Measurements from ENCODE around the gene OTOA. TPM values are rescaled to one million over a fixed set of nuclear protein-coding genes. Genes with fewer than 3 reads are reported as not detected.
"Not testable (repeated sequence)": the region's sequence is repeated elsewhere in the genome, so short reads cannot be mapped to it uniquely, and the experiment has no call there.

The OTOA gene
- total RNA-seq, 2 donors from 2014 or later, result not detected

DNA sequence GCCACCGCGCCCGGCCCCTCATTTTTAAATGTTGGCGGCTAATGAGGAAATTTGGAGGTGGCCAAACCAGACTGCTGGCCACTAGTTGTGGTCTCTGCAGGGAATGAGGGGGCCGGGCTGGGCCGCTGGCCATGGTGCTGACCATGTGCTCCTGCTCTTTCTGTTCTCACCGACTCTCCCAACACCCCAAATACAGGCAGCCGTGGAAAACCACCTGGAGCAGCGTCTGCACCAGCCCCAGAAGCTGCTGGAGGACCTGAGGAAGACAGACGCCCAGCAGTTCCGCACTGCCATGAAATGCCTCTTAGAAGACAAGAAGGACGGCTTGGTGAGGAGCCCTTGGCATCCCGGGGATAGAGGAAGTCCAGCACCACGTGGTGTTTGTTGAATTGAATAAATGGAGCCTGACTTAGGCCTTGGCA lies 21.3 kb downstream of the OTOA start:
- TF ChIP-seq, protein P1, sequence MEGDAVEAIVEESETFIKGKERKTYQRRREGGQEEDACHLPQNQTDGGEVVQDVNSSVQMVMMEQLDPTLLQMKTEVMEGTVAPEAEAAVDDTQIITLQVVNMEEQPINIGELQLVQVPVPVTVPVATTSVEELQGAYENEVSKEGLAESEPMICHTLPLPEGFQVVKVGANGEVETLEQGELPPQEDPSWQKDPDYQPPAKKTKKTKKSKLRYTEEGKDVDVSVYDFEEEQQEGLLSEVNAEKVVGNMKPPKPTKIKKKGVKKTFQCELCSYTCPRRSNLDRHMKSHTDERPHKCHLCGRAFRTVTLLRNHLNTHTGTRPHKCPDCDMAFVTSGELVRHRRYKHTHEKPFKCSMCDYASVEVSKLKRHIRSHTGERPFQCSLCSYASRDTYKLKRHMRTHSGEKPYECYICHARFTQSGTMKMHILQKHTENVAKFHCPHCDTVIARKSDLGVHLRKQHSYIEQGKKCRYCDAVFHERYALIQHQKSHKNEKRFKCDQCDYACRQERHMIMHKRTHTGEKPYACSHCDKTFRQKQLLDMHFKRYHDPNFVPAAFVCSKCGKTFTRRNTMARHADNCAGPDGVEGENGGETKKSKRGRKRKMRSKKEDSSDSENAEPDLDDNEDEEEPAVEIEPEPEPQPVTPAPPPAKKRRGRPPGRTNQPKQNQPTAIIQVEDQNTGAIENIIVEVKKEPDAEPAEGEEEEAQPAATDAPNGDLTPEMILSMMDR (IDR thresholded peaks at IDR 0.05), result no peak
- intact Hi-C loops (cut with DNase I), result no loop called here
- no peak for DNase-seq
- Histone ChIP-seq H3K9me3 (no peaks in the 10 kb centered on the region), H3K27ac (no peak overlapping the region), H3K36me3 (no peaks in the 10 kb centered on the region), H3K9ac (ENCODE audit: low read depth in 2 of 2, low read length in 2 of 2) (no peak overlapping the region), H3K4me3 (no peak overlapping the region), H3K4me1 (no peaks in the 10 kb centered on the region), H3K27me3 (no peaks in the 10 kb centered on the region)

DNA sequence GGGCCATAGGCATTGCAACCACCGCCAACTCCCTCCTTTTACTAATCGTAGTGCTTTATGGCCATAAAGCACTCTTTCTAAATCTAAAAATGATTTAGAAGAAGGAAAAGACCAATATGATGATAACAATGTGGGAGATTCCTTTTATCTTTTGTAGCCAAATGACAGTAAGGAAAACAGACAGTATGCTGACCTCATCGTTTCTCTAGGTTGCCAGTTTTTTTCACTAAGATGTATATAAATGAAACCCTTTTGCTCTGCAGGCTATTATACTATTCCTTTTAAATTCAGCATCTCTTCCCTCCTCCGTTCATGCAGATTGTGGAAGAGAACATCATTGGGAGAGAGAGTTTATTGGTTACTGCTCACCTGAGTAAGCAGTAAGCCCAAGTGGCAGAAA lies 25.3 kb downstream of the OTOA start:
- TF ChIP-seq, protein P1 (IDR thresholded peaks at IDR 0.05), result no peak
- intact Hi-C loops (cut with DNase I), result no loop called here
- no peaks in the 10 kb centered on the region for H3K36me3 ChIP-seq
- H3K27me3 ChIP-seq, result no peaks in the 10 kb centered on the region
- no peaks in the 10 kb centered on the region for H3K4me1 ChIP-seq
- no peak overlapping the region for H3K9ac ChIP-seq (ENCODE audit: low read depth in 2 of 2, low read length in 2 of 2)
- no peaks in the 10 kb centered on the region for H3K9me3 ChIP-seq
- H3K4me3 ChIP-seq, result no peak overlapping the region
- no peak overlapping the region for H3K27ac ChIP-seq
- no peak for DNase-seq

DNA sequence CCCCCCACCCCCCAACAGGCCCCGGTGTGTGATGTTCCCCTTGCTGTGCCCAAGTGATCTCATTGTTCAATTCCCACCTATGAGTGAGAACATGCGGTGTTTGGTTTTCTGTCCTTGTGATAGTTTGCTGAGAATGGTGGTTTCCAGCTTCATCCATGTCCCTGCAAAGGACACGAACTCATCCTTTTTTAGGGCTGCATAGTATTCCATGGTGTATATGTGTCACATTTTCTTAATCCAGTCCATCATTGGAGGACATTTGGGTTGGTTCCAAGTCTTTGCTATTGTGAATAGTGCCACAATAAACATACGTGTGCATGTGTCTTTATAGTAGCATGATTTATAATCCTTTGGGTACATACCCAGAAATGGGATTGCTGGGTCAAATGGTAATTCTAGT lies 27.2 kb downstream of the OTOA start:
- intact Hi-C loops (cut with DNase I); H3K9me3 ChIP-seq; H3K9ac ChIP-seq (ENCODE audit: low read depth in 2 of 2, low read length in 2 of 2); H3K27me3 ChIP-seq; H3K4me3 ChIP-seq; DNase-seq; H3K4me1 ChIP-seq; H3K27ac ChIP-seq; H3K36me3 ChIP-seq: not testable (repeated sequence)

DNA sequence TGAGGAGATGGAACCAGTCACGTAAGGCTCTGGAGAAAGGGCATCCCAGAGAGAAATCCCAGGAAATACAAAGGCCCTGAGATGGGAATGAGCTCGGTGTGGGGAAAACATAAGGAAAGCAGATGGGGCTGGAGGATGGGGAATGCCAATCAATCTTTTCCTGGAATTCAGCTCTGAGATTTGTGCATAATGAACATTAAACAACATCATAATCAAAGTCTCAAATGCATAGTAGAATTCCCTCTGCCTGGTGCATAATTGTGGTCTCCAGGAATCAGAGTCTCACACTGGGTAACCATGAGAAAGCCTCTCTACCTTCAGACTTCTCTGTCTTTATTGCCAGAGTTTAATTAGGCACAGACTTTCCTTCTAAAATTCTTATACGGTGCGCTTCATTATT lies 30.8 kb downstream of the OTOA start:
- H3K4me1 ChIP-seq, result no peaks in the 10 kb centered on the region
- no peak for DNase-seq
- intact Hi-C loops (cut with DNase I), result no loop called here
- H3K27ac ChIP-seq, result no peak overlapping the region
- H3K4me3 ChIP-seq, result no peak overlapping the region
- H3K9me3 ChIP-seq, result no peaks in the 10 kb centered on the region
- no peaks in the 10 kb centered on the region for H3K27me3 ChIP-seq
- TF ChIP-seq, protein P1 (IDR thresholded peaks at IDR 0.05), result no peak
- H3K9ac ChIP-seq (ENCODE audit: low read depth in 2 of 2, low read length in 2 of 2), result no peak overlapping the region
- no peaks in the 10 kb centered on the region for H3K36me3 ChIP-seq

DNA sequence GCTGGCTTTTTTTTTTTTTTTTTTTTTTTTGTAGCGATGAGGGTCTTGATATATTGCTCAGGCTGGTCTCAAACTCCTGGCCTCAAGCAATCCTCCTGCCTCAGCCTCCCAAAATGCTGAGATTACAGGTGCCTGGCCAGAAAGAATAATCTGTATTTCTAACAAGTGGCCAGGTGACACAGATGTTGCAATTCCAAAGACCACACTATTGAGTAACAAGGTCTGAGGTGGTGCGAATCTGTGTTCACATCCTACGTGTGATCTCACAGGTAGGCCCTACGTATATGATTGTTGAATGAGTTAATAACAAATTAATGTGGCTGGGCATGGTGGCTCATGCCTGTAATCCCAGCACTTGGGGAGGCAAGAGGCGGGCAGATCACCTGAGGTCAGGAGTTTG lies 33.3 kb downstream of the OTOA start:
- H3K4me3 ChIP-seq, result no peak overlapping the region
- no peak for DNase-seq
- TF ChIP-seq, protein P1 (IDR thresholded peaks at IDR 0.05), result no peak
- no peaks in the 10 kb centered on the region for H3K4me1 ChIP-seq
- no peaks in the 10 kb centered on the region for H3K36me3 ChIP-seq
- intact Hi-C loops (cut with DNase I), result no loop called here
- H3K27me3 ChIP-seq, result no peaks in the 10 kb centered on the region
- no peak overlapping the region for H3K27ac ChIP-seq
- H3K9ac ChIP-seq (ENCODE audit: low read depth in 2 of 2, low read length in 2 of 2), result no peak overlapping the region
- H3K9me3 ChIP-seq, result no peaks in the 10 kb centered on the region

DNA sequence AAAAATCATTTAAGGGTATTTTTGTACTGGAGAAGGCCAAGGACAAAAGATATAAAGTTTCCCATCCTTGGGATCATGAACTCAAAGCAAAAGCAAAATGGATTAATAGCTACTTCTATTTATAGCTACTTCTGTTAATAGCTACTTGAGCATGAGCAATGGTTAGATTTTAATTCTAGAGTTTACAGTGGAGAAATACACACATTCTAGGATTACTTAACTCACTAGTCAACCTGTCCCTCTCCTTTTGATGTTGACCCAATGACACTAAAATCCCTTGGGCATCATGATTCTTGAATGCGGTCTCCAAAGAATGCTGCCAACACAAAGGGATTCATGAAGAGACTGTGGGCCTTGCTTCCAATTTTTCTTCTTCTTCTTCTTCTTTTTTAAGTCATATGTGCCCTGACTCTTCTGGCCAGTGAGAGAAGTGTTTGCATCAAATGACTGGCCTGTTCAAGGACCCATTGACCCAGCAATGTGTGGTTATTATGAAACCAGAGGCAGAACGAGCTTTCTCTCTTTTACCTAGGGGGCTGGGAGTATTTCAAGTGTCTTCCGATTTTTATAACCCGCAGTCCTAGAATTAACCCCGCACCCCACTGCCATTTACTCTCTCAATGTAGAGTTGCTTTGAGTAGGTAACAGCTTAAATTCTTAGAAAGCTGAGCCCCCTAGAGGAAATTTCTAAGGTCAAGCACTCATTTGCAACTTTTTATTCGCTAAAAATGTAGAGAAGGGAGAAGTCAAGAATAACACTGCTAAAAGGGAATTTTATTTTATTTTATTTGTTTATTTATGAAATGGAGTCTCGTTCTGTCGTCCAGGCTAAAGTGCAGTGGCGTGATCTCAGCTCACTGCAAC lies 34.6 kb downstream of the OTOA start:
- no peak overlapping the region for H3K27ac ChIP-seq
- no peak for DNase-seq
- no peaks in the 10 kb centered on the region for H3K27me3 ChIP-seq
- H3K4me1 ChIP-seq, result no peaks in the 10 kb centered on the region
- no peaks in the 10 kb centered on the region for H3K9me3 ChIP-seq
- H3K9ac ChIP-seq (ENCODE audit: low read depth in 2 of 2, low read length in 2 of 2), result no peak overlapping the region
- no peak overlapping the region for H3K4me3 ChIP-seq
- intact Hi-C loops (cut with DNase I), result no loop called here
- TF ChIP-seq, protein P1 (IDR thresholded peaks at IDR 0.05), result no peak
- H3K36me3 ChIP-seq, result no peaks in the 10 kb centered on the region
